ENCODE data around the gene FAM3A. TPM values are rescaled to one million over a fixed set of nuclear protein-coding genes. Genes with fewer than 3 reads are reported as not detected.

Gene FAM3A
- total and polyA plus RNA-seq, 8 donors: 26.4 to 78.5 (median 36.7) TPM

DNA sequence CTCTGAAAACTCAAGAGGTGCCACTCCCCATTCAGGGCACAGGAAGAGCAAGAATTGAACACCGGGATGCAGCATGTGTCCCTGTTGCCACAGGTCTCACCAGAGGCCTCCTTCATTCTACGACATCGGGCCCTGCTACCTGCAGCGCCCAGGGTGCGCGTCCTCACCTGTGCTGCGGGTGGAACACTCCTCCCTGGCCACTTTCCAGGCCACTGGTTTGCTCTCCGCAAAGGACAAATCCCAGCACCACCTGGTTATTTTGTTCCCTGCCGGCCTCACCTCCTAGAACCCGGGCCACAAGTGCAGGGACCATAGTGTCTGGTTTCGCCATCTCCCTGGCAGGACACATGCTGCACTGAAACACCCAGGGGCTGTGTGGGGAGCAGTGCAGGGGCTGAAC is 14.3 kb upstream of the FAM3A start:
- ATAC-seq: no peak
- H3K9me3 ChIP-seq: no peaks in the 10 kb centered on the region
- WGBS, 2 donors: 72 to 75% methylated on average over 11 of the region's 11 CpGs
- H3K27me3 ChIP-seq: no peaks in the 10 kb centered on the region
- TF ChIP-seq, protein P1, sequence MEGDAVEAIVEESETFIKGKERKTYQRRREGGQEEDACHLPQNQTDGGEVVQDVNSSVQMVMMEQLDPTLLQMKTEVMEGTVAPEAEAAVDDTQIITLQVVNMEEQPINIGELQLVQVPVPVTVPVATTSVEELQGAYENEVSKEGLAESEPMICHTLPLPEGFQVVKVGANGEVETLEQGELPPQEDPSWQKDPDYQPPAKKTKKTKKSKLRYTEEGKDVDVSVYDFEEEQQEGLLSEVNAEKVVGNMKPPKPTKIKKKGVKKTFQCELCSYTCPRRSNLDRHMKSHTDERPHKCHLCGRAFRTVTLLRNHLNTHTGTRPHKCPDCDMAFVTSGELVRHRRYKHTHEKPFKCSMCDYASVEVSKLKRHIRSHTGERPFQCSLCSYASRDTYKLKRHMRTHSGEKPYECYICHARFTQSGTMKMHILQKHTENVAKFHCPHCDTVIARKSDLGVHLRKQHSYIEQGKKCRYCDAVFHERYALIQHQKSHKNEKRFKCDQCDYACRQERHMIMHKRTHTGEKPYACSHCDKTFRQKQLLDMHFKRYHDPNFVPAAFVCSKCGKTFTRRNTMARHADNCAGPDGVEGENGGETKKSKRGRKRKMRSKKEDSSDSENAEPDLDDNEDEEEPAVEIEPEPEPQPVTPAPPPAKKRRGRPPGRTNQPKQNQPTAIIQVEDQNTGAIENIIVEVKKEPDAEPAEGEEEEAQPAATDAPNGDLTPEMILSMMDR (IDR thresholded peaks at IDR 0.05): no peak
- no peak for FAIRE-seq
- no peak for DNase-seq
- H3K4me3 ChIP-seq: no peak overlapping the region
- H3K27ac ChIP-seq: no peak overlapping the region
- peaks cover 0 to 2% (median 0%) of the 10 kb centered on the region in 3 donors for H3K4me1 ChIP-seq
- no peaks in the 10 kb centered on the region for H3K36me3 ChIP-seq
- intact Hi-C loops (cut with DNase I): no loop called here

DNA sequence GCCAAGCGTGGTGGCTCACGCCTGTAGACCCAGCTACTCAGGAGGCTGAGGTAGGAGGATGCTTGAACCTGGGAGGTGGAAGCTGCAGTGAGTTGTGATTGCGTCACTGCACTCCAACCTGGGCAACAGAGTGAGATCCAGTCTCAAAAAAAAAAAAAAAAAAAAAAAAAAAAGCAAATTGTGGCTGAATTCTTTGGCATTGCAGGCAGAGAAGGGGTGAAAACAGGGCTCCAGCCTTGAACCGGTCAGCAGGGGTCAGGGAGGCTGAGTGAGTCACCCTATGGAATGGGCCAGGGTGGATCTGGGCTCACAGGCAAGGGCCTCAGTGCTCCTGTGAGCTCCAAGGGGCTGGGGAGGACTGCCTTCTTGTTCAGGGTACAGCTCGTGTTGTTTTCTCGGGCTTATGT is 13.2 kb upstream of the FAM3A start:
- FAIRE-seq: no peak
- TF ChIP-seq, protein P1 (IDR thresholded peaks at IDR 0.05): no peak
- Histone ChIP-seq H3K27me3 (no peaks in the 10 kb centered on the region), H3K36me3 (no peaks in the 10 kb centered on the region), H3K4me1 (peaks cover 0 to 2% (median 0%) of the 10 kb centered on the region in 3 donors), H3K9me3 (no peaks in the 10 kb centered on the region), H3K27ac (no peak overlapping the region), H3K4me3 (no peak overlapping the region)
- no peak for ATAC-seq
- no peak for DNase-seq
- intact Hi-C loops (cut with DNase I): no loop called here
- WGBS, 2 donors: 79 to 89% methylated on average over 6 of the region's 6 CpGs

- peak; percentile 90 to 98 (median 94) for ATAC-seq
- no peaks in the 10 kb centered on the region for H3K9me3 ChIP-seq
- FAIRE-seq: no peak
- TF ChIP-seq, protein P1 (IDR thresholded peaks at IDR 0.05): peak in 2 of 4 donors; percentile 8 to 29
- H3K36me3 ChIP-seq: no peaks in the 10 kb centered on the region
- H3K27me3 ChIP-seq: no peaks in the 10 kb centered on the region
- H3K27ac ChIP-seq: peak overlapping the region; percentile 16 to 78 (median 56)
- DNase-seq: peak; percentile 71 to 82 (median 76)
- peak overlapping the region in 1 of 4 donors; percentile 34 for H3K4me3 ChIP-seq
- intact Hi-C loops (cut with DNase I): no loop called here
- WGBS, 2 donors: 3 to 18% methylated on average over 14 to 15 of the region's 15 CpGs
- peaks cover 0 to 2% (median 0%) of the 10 kb centered on the region in 3 donors for H3K4me1 ChIP-seq
Observed at GRCh38 chrX:154526901-154527675, 11.1 kb upstream of the FAM3A start.

GRCh38 chrX:154525606-154526490 is 9.8 kb upstream of the FAM3A start:
- intact Hi-C loops (cut with DNase I): no loop called here
- Histone ChIP-seq H3K36me3 (no peaks in the 10 kb centered on the region), H3K4me3 (no peak overlapping the region), H3K27ac (no peak overlapping the region), H3K27me3 (no peaks in the 10 kb centered on the region), H3K4me1 (peaks cover 0 to 2% (median 0%) of the 10 kb centered on the region in 3 donors), H3K9me3 (no peaks in the 10 kb centered on the region)
- FAIRE-seq (no peak), DNase-seq (no peak), ATAC-seq (no peak)
- WGBS, 2 donors: 80 to 82% methylated on average over 14 of the region's 14 CpGs
- TF ChIP-seq, protein P1 (IDR thresholded peaks at IDR 0.05): no peak
